ENCODE data around the gene CAPZA1.

DNA sequence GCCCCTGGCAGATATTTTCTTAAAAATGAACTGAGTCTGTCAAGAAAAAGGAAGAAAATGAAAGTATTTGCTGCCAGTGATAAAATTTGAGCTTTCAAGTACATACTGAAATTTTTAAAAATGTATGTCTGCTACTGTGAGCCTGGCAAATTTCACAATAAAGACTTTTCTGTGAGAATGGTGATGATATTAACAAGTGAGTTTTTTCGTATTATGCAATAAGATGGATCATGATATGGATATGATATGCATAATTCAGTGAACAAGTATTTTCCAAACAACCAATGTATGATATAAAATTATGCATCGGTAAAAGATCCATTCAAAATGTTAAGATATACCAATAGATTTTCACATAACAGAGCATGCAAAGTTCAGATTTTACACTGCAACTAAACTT, 16.6 kb upstream of the CAPZA1 start:
- TF ChIP-seq, protein P1, sequence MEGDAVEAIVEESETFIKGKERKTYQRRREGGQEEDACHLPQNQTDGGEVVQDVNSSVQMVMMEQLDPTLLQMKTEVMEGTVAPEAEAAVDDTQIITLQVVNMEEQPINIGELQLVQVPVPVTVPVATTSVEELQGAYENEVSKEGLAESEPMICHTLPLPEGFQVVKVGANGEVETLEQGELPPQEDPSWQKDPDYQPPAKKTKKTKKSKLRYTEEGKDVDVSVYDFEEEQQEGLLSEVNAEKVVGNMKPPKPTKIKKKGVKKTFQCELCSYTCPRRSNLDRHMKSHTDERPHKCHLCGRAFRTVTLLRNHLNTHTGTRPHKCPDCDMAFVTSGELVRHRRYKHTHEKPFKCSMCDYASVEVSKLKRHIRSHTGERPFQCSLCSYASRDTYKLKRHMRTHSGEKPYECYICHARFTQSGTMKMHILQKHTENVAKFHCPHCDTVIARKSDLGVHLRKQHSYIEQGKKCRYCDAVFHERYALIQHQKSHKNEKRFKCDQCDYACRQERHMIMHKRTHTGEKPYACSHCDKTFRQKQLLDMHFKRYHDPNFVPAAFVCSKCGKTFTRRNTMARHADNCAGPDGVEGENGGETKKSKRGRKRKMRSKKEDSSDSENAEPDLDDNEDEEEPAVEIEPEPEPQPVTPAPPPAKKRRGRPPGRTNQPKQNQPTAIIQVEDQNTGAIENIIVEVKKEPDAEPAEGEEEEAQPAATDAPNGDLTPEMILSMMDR (IDR thresholded peaks at IDR 0.05): no peak
- TF ChIP-seq POLR2A (IDR thresholded peaks at IDR 0.05): no peak
